ENCODE measurements around the gene CDHR4.

Gene CDHR4

DNA sequence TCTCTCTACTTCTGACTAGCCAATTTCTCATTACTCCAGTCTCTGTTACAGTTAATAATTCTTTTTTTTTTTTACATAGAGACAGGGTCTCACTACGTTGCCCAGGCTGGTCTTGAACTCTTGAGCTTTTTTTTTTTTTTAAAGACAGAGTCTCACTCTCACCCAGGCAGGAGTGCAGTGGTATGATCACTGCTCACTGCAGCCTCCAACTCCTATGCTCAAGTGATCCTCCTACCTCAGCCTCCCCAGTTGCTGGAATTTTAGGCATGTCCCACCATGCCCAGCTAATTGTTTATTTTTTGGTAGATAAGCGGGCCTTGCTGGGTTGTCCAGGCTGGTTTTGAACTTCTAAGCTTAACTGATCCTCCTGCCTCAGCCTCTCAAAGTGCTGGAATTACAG, 27.0 kb downstream of the CDHR4 start:
- TF ChIP-seq, protein P1, sequence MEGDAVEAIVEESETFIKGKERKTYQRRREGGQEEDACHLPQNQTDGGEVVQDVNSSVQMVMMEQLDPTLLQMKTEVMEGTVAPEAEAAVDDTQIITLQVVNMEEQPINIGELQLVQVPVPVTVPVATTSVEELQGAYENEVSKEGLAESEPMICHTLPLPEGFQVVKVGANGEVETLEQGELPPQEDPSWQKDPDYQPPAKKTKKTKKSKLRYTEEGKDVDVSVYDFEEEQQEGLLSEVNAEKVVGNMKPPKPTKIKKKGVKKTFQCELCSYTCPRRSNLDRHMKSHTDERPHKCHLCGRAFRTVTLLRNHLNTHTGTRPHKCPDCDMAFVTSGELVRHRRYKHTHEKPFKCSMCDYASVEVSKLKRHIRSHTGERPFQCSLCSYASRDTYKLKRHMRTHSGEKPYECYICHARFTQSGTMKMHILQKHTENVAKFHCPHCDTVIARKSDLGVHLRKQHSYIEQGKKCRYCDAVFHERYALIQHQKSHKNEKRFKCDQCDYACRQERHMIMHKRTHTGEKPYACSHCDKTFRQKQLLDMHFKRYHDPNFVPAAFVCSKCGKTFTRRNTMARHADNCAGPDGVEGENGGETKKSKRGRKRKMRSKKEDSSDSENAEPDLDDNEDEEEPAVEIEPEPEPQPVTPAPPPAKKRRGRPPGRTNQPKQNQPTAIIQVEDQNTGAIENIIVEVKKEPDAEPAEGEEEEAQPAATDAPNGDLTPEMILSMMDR (IDR thresholded peaks at IDR 0.05; ENCODE audit: extremely low read depth, missing control alignments): no peak
- DNase-seq (ENCODE audit: low spot score): no peak

DNA sequence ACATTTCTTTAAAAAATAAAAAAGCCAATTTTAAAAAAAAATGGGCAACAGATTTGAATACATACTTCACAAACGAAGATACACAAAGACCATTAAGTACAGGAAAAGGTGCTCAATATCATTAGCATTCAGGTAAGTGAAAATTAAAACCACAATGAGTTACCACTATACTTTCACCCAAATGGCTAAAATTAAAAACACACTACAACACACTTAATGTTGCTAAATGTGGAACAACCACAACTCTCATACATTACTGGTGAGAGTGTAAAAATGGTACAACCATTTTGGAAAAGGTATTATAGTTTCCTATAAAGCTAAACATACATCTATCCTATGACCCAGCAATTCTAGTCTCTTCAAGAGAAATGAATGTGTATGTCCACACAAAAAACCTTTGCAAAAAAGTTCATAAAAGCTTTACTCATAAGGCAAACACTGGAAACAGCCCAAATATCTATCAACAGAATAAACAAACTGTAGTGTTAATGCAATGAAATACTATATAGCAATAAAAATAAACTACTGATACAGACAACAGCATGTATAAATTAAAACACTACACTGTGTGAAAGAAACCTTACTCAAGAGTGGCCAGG, 28.2 kb downstream of the CDHR4 start:
- TF ChIP-seq, protein P1 (IDR thresholded peaks at IDR 0.05; ENCODE audit: extremely low read depth, missing control alignments): no peak
- DNase-seq (ENCODE audit: low spot score): no peak

DNA sequence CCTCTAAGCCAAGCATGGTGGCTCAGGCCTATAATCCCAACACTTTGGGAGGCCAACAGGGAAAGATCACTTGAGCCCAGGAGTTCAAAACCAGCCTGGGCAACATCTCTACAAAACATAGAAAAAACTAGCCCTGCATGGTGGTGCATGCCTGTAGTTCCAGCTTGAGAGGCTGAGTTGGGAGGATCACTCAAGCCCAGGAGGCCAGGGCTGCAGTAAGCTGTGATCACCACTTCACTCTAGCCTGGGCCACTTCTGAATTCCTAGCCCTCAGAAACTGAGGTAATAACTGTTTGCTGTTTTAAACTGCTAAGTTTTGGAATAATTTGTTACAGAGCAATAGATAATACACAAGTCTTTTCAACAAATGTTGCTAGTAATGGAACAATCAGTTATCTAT, 29.7 kb downstream of the CDHR4 start:
- no peak for DNase-seq (ENCODE audit: low spot score)
- TF ChIP-seq, protein P1 (IDR thresholded peaks at IDR 0.05; ENCODE audit: extremely low read depth, missing control alignments): no peak

DNA sequence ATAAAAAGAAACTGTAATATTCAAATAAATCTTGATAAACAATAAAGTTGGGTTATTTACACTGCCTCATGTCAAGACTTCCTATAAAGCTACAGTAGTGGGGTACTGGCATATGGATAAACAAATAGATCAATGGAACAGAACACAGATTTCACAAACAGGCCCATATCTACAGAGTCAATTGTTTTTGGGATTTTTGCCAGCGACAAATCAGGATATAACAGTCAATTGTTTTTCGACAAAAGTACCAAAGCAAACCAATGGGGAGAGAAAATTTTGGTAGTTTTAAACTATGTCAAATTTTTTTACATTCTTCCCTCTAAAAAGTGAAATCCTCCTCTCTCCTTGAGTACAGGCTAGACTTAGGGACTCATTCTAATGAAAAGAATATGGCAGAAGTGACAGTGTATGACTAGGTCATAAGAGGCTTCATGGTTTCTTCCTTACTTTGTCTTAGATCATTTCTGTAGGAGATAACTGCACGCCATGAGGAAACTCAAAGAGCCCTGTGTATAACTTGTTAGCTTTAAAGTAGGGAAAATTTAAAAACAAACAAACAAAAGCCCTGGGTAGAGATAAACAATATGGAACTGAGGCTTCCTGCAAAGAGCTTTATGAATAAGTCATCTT, 30.3 kb downstream of the CDHR4 start:
- TF ChIP-seq, protein P1 (IDR thresholded peaks at IDR 0.05; ENCODE audit: extremely low read depth, missing control alignments): no peak

DNA sequence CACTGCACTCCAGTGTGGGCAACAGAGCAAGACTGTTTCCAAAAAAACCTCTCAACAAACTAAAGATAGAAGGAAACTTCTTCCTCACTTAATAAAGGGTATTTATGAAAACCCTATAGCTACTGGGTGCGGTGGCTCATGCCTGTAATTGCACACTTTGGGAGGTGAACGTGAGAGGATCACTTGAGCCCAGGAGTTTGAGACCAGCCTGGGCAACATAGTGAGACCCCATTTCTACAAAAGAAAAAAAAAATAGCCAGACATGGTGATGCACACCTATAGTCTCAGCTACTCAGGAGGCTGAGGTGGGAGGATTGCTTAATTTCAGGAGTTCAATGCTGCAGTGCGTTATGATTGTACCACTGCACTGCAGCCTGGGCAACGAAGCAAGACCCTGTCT, 35.7 kb downstream of the CDHR4 start:
- TF ChIP-seq, protein P1 (IDR thresholded peaks at IDR 0.05; ENCODE audit: extremely low read depth, missing control alignments): no peak
- no peak for DNase-seq (ENCODE audit: low spot score)

More for the DNA sequence above, 30.3 kb downstream of the CDHR4 start:
- no peak for DNase-seq (ENCODE audit: low spot score)

DNA sequence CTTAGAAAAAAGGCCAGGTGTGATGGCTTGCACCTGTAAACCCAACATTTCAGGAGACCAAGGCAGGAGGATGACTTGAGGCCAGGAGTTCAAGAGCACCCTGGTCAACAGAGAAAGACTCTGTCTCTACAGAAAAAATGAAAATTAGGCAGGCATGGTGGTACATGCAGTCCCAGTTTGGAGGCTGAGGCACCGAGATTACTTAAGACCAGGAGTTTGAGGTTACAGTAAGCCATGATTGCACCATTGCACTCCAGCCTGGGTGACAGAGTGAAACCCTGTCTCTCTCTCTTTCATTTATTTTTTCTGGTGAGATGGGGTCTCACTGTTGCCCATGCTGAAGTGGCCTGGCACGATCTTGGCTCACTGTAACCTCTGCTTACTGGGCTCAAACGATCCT, 38.0 kb downstream of the CDHR4 start:
- TF ChIP-seq, protein P1 (IDR thresholded peaks at IDR 0.05; ENCODE audit: extremely low read depth, missing control alignments): no peak
- DNase-seq (ENCODE audit: low spot score): no peak

DNA sequence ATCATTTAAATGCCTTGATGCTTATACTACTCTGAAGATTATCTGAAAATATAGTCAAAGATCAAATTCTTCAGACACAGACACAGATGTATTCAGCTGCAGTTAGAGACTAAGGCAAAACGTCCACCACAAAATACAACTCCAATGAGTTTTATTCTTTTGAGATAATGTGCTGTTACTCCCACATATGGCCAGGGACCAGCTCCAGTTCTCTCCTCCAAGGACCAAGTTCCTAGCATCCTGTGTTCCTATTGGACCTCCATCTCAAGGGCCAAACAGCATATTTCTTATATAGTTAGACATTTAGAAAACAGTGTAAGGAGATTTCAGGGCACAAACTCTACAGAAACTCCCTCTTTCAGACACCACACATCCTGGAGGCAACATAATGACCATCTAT, 40.4 kb downstream of the CDHR4 start:
- TF ChIP-seq, protein P1 (IDR thresholded peaks at IDR 0.05; ENCODE audit: extremely low read depth, missing control alignments): no peak
- DNase-seq (ENCODE audit: low spot score): no peak

Measured in GM20000 (cell line).